NCI-H187 treated with DMSO at 0.1 percent for 48 hours (cell line): ENCODE results near the gene SDHAF4.
"Not testable (repeated sequence)": the region's sequence is repeated elsewhere in the genome, so short reads cannot be mapped to it uniquely, and the experiment has no call there.

Experiments used
- DNase-seq: peaks from one replicate; lab custom pipeline; 2025; lab: John Stamatoyannopoulos, UW

SDHAF4 gene

GRCh38 chr6:70566751-70567382 is at the start of gene SDHAF4:
Gene SDHAF4, plus strand, starts transcription at chr6:70566930. Its CDS starts 11 bp downstream, at chr6:70566941.
- DNase-seq: peak; percentile 17

GRCh38 chr6:70518723-70519122 is 48.0 kb upstream of the SDHAF4 start:
- no peak for DNase-seq

DNA sequence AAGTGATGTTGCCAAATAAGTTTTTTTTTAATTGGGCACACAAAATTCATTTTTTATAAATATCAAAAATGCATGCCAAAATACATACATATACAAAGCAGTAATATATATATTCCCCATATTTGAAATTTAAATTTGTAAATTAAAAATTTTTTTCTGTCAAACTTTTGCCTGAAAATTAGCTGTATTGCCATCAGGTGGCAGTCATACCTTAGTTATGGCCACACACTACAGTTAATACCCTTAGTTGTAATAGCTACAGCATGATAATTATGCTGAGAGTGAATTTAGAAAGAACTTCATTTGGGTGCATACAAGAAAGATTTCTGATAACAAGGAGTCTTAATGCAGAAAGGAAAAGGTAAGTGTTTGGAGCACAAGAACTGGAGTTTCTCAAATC is 46.2 kb upstream of the SDHAF4 start:
- DNase-seq: no peak

DNA sequence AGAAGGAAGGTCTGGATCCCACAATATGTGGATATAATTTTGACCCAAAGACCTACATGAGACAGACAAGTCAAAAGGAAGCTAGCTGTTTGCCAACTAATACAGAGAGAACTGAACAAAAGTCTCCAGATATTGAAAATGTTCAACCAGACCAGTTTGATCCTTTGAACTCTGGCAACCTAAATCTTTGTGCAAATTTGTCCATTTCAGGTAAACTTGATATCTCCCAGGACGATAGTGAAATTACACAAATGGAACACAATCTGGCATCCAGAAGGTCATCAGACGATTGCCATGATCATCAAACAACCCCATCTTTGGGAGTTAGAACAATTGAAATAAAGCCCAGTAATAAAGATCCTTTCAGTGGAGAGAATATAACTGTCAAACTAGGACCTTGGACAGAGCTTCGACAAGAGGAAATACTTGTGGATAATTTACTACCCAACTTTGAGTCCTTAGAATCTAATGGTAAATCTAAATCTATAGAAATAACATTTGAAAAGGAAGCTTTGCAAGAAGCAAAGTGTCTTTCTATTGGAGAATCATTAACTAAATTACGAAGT is 41.9 kb upstream of the SDHAF4 start:
- no peak for DNase-seq

DNA sequence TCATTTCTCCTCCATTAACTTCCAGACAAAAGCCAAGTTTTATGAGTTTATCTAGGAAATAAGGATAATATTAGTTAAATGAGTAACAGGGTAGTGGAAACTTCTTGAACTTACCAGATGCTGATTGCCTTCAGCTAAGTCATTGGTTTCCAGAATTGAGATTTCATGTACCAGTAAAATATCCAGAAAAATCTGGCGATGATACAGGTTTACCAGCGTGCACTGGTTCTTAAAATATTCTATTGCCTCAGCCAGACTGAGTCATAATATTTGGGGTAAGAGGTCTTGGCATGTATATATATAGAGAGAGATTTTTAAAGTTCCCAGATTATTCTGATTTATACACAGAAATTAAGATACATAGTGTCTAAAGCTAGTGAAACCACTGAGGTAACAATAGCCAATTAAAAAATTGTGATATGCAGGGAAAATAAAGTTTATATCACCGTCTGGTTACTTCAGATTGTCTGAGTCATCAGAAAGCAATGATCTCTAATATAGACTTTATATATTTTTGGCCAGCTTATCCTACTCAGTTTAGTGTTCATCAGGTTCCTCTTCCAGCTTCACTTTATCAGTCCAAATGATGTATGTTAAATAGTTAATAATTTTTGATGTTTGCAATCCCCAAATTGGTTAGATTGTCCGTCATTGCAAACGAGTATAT is 39.5 kb upstream of the SDHAF4 start:
- DNase-seq: no peak

GRCh38 chr6:70530023-70530422 is 36.7 kb upstream of the SDHAF4 start:
- DNase-seq: no peak

- DNase-seq: no peak
These were observed 35.6 kb upstream of the SDHAF4 start for GRCh38 chr6:70531133-70531532.

DNA sequence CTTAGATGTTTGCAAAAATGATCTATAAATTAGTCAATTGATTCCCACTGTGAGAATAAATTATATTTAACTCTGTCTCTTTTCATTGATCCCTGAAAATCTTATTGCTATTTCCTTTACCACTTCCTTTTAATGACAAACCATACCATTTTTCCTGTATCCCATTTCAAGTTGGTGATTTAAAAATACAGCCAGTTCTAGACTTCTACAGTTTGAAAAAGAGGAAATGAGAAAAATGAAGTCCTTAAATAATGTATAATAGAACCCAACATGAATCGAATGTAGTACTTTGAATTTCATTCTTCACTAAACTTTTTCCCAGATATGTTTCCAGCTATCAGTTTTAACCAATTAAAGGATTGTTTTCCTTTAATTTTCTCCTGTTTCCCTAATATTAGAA is 29.5 kb upstream of the SDHAF4 start:
- no peak for DNase-seq

- no peak for DNase-seq
These were observed 28.4 kb upstream of the SDHAF4 start for GRCh38 chr6:70538376-70538775.

DNA sequence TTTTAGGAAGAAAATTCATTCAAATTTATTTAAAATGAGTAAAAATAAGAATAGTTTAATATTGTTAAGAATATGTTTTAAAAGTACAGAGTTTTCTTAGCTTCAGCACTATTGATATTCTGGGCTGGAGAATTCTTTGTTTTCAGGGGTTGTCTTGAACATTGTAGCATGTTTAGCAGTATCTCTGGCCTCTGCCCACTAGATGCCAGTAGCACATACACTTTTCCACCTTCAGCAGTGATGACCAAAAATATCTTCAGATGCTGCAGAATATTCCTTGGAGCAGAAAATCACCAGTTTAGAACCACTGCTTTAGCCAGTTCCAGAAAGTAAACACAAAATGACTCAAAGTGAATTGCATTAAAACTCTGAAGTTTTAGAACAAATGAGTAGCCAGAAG is 19.4 kb upstream of the SDHAF4 start:
- DNase-seq: no peak

- DNase-seq: no peak
These were observed 18.8 kb upstream of the SDHAF4 start for GRCh38 chr6:70547905-70548304.

DNA sequence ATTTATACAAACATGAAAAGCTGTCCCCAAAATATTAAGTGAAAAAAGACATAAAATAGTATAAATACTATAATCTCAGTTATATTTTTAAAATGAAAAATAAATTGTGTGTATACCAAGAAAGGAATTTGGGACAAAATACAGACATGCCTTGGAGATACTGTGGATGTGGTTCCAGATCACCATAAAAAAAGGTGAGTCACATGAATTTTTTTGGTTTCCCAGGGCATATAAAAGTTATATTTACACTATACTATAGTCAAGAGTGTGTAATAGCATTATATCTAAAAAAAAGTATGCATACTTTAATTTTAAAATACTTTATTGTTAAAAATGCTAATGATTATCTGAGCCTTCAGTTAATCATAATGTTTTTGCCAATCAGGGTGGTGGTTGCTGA is 17.4 kb upstream of the SDHAF4 start:
- no peak for DNase-seq

- DNase-seq: no peak
These were observed 15.2 kb upstream of the SDHAF4 start for GRCh38 chr6:70551566-70551965.

- not testable (repeated sequence) for DNase-seq
These were observed 14.3 kb upstream of the SDHAF4 start for GRCh38 chr6:70552286-70552940.

DNA sequence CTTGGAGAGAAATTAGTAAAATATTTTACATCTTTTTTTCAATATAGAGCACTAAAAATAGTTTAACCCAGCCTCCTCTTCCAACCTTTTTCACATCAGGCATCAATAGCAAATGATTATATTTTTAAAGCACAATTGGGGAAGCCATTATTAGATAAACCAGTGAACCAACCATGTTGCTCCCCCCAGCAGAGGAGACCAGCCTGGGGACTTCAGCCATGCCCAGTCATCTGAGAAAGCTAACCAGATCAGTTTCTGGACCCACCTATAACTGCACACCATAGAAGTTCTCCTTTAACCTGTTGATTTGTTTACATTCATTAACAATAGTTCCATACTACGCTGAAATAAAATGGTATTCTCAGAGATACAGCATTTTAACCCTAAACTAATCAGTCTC is 13.8 kb upstream of the SDHAF4 start:
- DNase-seq: no peak

GRCh38 chr6:70557998-70558397 is 8.7 kb upstream of the SDHAF4 start:
- DNase-seq: no peak

DNA sequence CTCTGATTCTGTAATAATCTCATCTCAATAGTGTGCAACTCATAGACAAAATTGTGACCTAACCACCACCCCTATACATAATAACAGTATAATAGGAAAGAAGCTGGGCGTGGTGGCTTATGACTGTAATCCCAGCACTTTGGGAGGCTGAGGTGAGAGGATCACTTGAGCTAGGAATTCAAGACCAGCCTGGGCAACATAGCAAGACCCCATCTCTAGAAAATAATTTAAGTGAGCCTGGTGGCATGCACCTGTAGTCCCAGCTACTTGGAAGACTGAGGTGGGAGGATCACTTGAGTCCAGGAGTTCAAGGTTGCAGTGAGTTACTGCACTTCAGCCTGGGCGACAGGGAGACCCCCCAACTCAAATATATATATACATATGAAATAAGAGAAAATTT is 4.3 kb upstream of the SDHAF4 start:
- not testable (repeated sequence) for DNase-seq

GRCh38 chr6:70563530-70563929 is 3.2 kb upstream of the SDHAF4 start:
- DNase-seq: no peak

- DNase-seq: no peak
These were observed 7.9 kb downstream of the SDHAF4 start for GRCh38 chr6:70574643-70575042.

DNA sequence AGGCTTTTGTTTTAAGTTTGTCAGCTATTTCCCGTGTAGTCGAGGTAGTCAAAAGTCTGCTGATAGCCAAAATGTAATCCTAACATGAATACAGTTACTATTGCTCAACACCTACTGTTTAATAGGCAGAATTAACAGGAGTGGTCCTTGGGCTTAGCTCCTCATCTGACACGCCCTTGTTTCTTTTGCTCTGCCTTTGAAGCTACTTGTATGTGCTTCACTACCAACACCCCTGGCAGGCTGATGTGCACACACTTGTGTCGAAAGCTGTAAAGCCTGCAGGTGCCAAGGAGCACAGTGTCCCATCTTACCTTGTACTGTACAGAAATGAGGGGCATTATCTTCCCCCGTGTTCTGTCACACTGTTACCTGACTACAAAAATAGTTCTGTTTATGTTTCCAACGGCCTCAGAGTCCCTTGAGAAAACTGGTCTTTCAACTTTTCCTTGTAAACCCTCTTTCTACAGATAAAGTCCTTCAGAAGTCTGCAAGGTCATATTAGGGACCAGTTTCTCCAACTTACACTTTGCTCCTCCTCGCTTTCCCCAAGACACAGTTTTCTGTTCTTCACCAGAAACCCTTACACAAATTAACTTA is 9.3 kb downstream of the SDHAF4 start:
- DNase-seq: no peak

- no peak for DNase-seq
These were observed 19.4 kb downstream of the SDHAF4 start for GRCh38 chr6:70586114-70586513.

DNA sequence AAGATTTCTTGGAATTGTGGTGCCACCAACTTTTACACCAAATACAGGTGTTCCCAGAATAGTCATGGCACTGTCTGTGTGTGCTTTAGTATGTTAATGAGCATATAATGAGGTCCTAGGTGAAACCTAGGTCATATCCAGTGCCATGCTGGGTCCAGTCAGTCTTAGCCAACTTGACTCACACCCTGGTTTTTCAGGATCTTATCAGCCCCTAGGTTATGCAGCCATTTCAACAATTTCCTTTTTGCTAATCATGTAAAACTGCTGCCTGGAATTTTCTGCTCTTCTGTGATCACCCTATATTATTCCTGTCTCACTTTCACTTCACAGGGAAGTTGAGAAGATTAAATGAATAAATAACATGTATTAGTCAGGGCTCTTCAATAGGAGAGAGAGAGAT is 23.7 kb downstream of the SDHAF4 start:
- DNase-seq: no peak
